ENCODE data around the gene SCNN1A.

The SCNN1A gene

GRCh38 chr12:6315704-6316597, 59.4 kb downstream of the SCNN1A start:
- Histone ChIP-seq H3F3A (ENCODE audit: insufficient read depth) (no peaks in the 10 kb centered on the region), H3K36me3 (ENCODE audit: low read length) (no peaks in the 10 kb centered on the region), H4K20me1 (ENCODE audit: low read depth, low read length) (no peaks in the 10 kb centered on the region), H3K27me3 (ENCODE audit: low read length) (no peaks in the 10 kb centered on the region), H3K79me2 (ENCODE audit: insufficient read depth, low read length) (no peaks in the 10 kb centered on the region), H3K9me2 (replicated peaks; ENCODE audit: insufficient read depth, low read length) (no peaks in the 10 kb centered on the region), H3K4me2 (ENCODE audit: low read depth, low read length, poor library complexity, severe bottlenecking) (no peak overlapping the region), H3K9me3 (ENCODE audit: insufficient read depth, low read length) (no peaks in the 10 kb centered on the region), H3K4me3 (ENCODE audit: insufficient read depth, low read length, poor library complexity, severe bottlenecking) (no peak overlapping the region), H3K27ac (ENCODE audit: low read depth, low read length) (no peak overlapping the region), H2AFZ (ENCODE audit: low read depth, low read length, severe bottlenecking) (no peak overlapping the region), H3K9ac (ENCODE audit: low read length) (no peak overlapping the region)
- TF ChIP-seq CTCF (IDR thresholded peaks at IDR 0.05; ENCODE audit: insufficient read depth, low read length, poor library complexity, severe bottlenecking), result no peak
- TF ChIP-seq EZH2phosphoT487 (conservative IDR thresholded peaks at IDR 0.05; ENCODE audit: low read length), result no peak

GRCh38 chr12:6315184-6315583, 60.2 kb downstream of the SCNN1A start:
- Histone ChIP-seq H3K4me2 (ENCODE audit: low read depth, low read length, poor library complexity, severe bottlenecking) (no peak overlapping the region), H2AFZ (ENCODE audit: low read depth, low read length, severe bottlenecking) (no peak overlapping the region), H3K36me3 (ENCODE audit: low read length) (no peaks in the 10 kb centered on the region), H4K20me1 (ENCODE audit: low read depth, low read length) (no peaks in the 10 kb centered on the region), H3K9ac (ENCODE audit: low read length) (no peak overlapping the region), H3K9me3 (ENCODE audit: insufficient read depth, low read length) (no peaks in the 10 kb centered on the region), H3K27me3 (ENCODE audit: low read length) (no peaks in the 10 kb centered on the region), H3K79me2 (ENCODE audit: insufficient read depth, low read length) (no peaks in the 10 kb centered on the region), H3K9me2 (replicated peaks; ENCODE audit: insufficient read depth, low read length) (no peaks in the 10 kb centered on the region), H3F3A (ENCODE audit: insufficient read depth) (no peaks in the 10 kb centered on the region), H3K27ac (ENCODE audit: low read depth, low read length) (no peak overlapping the region), H3K4me3 (ENCODE audit: insufficient read depth, low read length, poor library complexity, severe bottlenecking) (no peak overlapping the region)
- TF ChIP-seq CTCF (IDR thresholded peaks at IDR 0.05; ENCODE audit: insufficient read depth, low read length, poor library complexity, severe bottlenecking) (no peak), EZH2phosphoT487 (conservative IDR thresholded peaks at IDR 0.05; ENCODE audit: low read length) (no peak)

GRCh38 chr12:6314776-6315175, 60.6 kb downstream of the SCNN1A start:
- TF ChIP-seq CTCF (IDR thresholded peaks at IDR 0.05; ENCODE audit: insufficient read depth, low read length, poor library complexity, severe bottlenecking), result no peak
- TF ChIP-seq EZH2phosphoT487 (conservative IDR thresholded peaks at IDR 0.05; ENCODE audit: low read length), result no peak
- Histone ChIP-seq H3K27me3 (ENCODE audit: low read length) (no peaks in the 10 kb centered on the region), H3K9me3 (ENCODE audit: insufficient read depth, low read length) (no peaks in the 10 kb centered on the region), H2AFZ (ENCODE audit: low read depth, low read length, severe bottlenecking) (no peak overlapping the region), H3K36me3 (ENCODE audit: low read length) (no peaks in the 10 kb centered on the region), H3K79me2 (ENCODE audit: insufficient read depth, low read length) (no peaks in the 10 kb centered on the region), H4K20me1 (ENCODE audit: low read depth, low read length) (no peaks in the 10 kb centered on the region), H3K4me2 (ENCODE audit: low read depth, low read length, poor library complexity, severe bottlenecking) (no peak overlapping the region), H3K9ac (ENCODE audit: low read length) (no peak overlapping the region), H3F3A (ENCODE audit: insufficient read depth) (no peaks in the 10 kb centered on the region), H3K9me2 (replicated peaks; ENCODE audit: insufficient read depth, low read length) (no peaks in the 10 kb centered on the region), H3K27ac (ENCODE audit: low read depth, low read length) (no peak overlapping the region), H3K4me3 (ENCODE audit: insufficient read depth, low read length, poor library complexity, severe bottlenecking) (no peak overlapping the region)
